WERI-Rb-1 (cell line): ENCODE measurements around the gene DHX35.
A peak's percentile ranks its signal among the peaks of the same experiment; 100 is the strongest.

ENCODE experiments used
- DNase-seq: peaks from one replicate; pipeline ENCODE4 v3.0.0-alpha.2; 2020
- H3K27ac ChIP-seq: fragments of 250-450 bp; sonication (Bioruptor Pico); 2 replicates; pipeline ENCODE4 v1.5.1; 2020; ENCODE audit warnings: mild to moderate bottlenecking, moderate library complexity
- H3K27me3 ChIP-seq: fragments of 250-450 bp; sonication (Bioruptor Pico); 2 replicates; pipeline ENCODE4 v1.5.1; 2021; ENCODE audit warnings: mild to moderate bottlenecking, low read depth, moderate library complexity; ENCODE audit not compliant: insufficient read depth, severe bottlenecking
- H3K36me3 ChIP-seq: fragments of 250-450 bp; sonication (Bioruptor Pico); 2 replicates; pipeline ENCODE4 v1.5.1; 2020; ENCODE audit warnings: mild to moderate bottlenecking, moderate library complexity
- H3K4me3 ChIP-seq: 2 replicates; pipeline ENCODE4 v1.5.1; 2011; ENCODE audit warnings: low read depth, mild to moderate bottlenecking, control low read depth, low read length
- H3K9me3 ChIP-seq: fragments of 250-450 bp; sonication (Bioruptor Pico); 2 replicates; pipeline ENCODE4 v1.5.1; 2021; ENCODE audit warnings: mild to moderate bottlenecking, moderate library complexity; ENCODE audit not compliant: severe bottlenecking
- CTCF ChIP-seq: IDR thresholded peaks from 2 replicates; pipeline ENCODE4 v1.5.1; 2011; ENCODE audit warnings: low read depth, mild to moderate bottlenecking, control low read depth, inconsistent platforms, low read length

DHX35 gene

GRCh38 chr20:38962928-38963401 is 821 bp downstream of the DHX35 start:
- no peak for DNase-seq
- no peak for TF ChIP-seq CTCF
- peak overlapping the region; percentile 90 for H3K27ac ChIP-seq

GRCh38 chr20:38963745-38964144 is 1.6 kb downstream of the DHX35 start:
- DNase-seq: no peak
- Histone ChIP-seq H3K36me3 (no peaks in the 10 kb centered on the region; the same call in 1 of the 2 replicates), H3K4me3 (no peak overlapping the region), H3K27ac (no peak overlapping the region), H3K27me3 (no peaks in the 10 kb centered on the region), H3K9me3 (peaks cover 3% of the 10 kb centered on the region)
- no peak for TF ChIP-seq CTCF

More at GRCh38 chr20:38962928-38963401, 821 bp downstream of the DHX35 start:
- Histone ChIP-seq H3K27me3 (no peaks in the 10 kb centered on the region), H3K9me3 (peaks cover 3% of the 10 kb centered on the region), H3K4me3 (peak overlapping the region; percentile 94), H3K36me3 (no peaks in the 10 kb centered on the region; the same call in 1 of the 2 replicates)

- no peak for TF ChIP-seq CTCF
- Histone ChIP-seq H3K9me3 (peaks cover 3% of the 10 kb centered on the region), H3K27ac (no peak overlapping the region), H3K4me3 (no peak overlapping the region), H3K36me3 (peaks cover 7% of the 10 kb centered on the region), H3K27me3 (no peaks in the 10 kb centered on the region)
- DNase-seq: no peak
Observed at GRCh38 chr20:38965264-38965663, 3.1 kb downstream of the DHX35 start.

GRCh38 chr20:38968090-38968489 is 5.9 kb downstream of the DHX35 start:
- no peak for TF ChIP-seq CTCF
- Histone ChIP-seq H3K27me3 (no peaks in the 10 kb centered on the region), H3K4me3 (no peak overlapping the region), H3K27ac (no peak overlapping the region), H3K36me3 (peaks cover 14% of the 10 kb centered on the region), H3K9me3 (no peaks in the 10 kb centered on the region)
- no peak for DNase-seq

GRCh38 chr20:38969708-38970107 is 7.6 kb downstream of the DHX35 start:
- TF ChIP-seq CTCF: no peak
- Histone ChIP-seq H3K36me3 (peaks cover 14% of the 10 kb centered on the region), H3K4me3 (no peak overlapping the region), H3K9me3 (no peaks in the 10 kb centered on the region), H3K27me3 (no peaks in the 10 kb centered on the region), H3K27ac (no peak overlapping the region)
- no peak for DNase-seq

GRCh38 chr20:38970302-38970701 is 8.2 kb downstream of the DHX35 start:
- H3K36me3 ChIP-seq: peaks cover 14% of the 10 kb centered on the region
- no peak overlapping the region for H3K27ac ChIP-seq
- DNase-seq: no peak
- H3K27me3 ChIP-seq: no peaks in the 10 kb centered on the region
- H3K9me3 ChIP-seq: no peaks in the 10 kb centered on the region
- H3K4me3 ChIP-seq: no peak overlapping the region
- no peak for TF ChIP-seq CTCF
